H1 (cell line): ENCODE results near the gene PRRG1. TPM values are rescaled to one million over a fixed set of nuclear protein-coding genes. Genes with fewer than 3 reads are reported as not detected.

ENCODE experiments used
- CTCF ChIA-PET: fragments of 300-600 bp; sonication (Branson Sonifier 250); formaldehyde crosslinking; loops from one replicate; lab custom pipeline; 2021; ENCODE audit not compliant: partially characterized antibody; lab: Charles Lee
- POLR2A ChIA-PET: fragments of 300-600 bp; sonication (Branson Sonifier 250); formaldehyde crosslinking; loops from one replicate; lab custom pipeline; 2021; ENCODE audit warnings: inconsistent platforms; ENCODE audit not compliant: partially characterized antibody; lab: Charles Lee
- DNase-seq, 2 experiments: peaks; one replicate each; pipeline versions ENCODE4 v3.0.0 to v3.0.0-alpha.2; 2010 to 2022; ENCODE audit warnings: low spot score in 2 of 2, low read depth in 1 of 2, mixed read lengths in 1 of 2
- FAIRE-seq: peaks from 2 replicates; lab custom pipeline; 2011; peaks lifted over from hg19 to GRCh38; lab: Jason Lieb, UNC
- H2AFZ ChIP-seq: 2 replicates; pipeline ENCODE4 v1.8.1; 2012; ENCODE audit warnings: low read length, inconsistent platforms
- H2AK5ac ChIP-seq: 2 replicates; pipeline ENCODE4 v1.6.1; 2013; ENCODE audit warnings: low read depth, low read length
- H2BK120ac ChIP-seq: replicated peaks from 2 replicates; pipeline ENCODE3; 2013; ENCODE audit warnings: low read depth, low read length, inconsistent platforms
- H2BK12ac ChIP-seq: 2 replicates; pipeline ENCODE4 v1.6.1; 2013; ENCODE audit warnings: low read depth, low read length
- H2BK15ac ChIP-seq: 2 replicates; pipeline ENCODE4 v1.6.1; 2013; ENCODE audit warnings: low read length
- H2BK20ac ChIP-seq: 2 replicates; pipeline ENCODE4 v1.6.1; 2013; ENCODE audit warnings: low read length
- H2BK5ac ChIP-seq: 2 replicates; pipeline ENCODE4 v1.6.1; 2013; ENCODE audit warnings: low read depth, low read length
- H3K14ac ChIP-seq: 2 replicates; pipeline ENCODE4 v1.6.1; 2013; ENCODE audit warnings: inconsistent platforms; ENCODE audit not compliant: insufficient read length
- H3K18ac ChIP-seq: 2 replicates; pipeline ENCODE4 v1.6.1; 2013; ENCODE audit warnings: low read length; ENCODE audit errors: extremely low read depth
- H3K23ac ChIP-seq: 2 replicates; pipeline ENCODE4 v1.6.1; 2013; ENCODE audit warnings: inconsistent platforms; ENCODE audit not compliant: insufficient read length
- H3K23me2 ChIP-seq: 2 replicates; pipeline ENCODE4 v1.6.1; 2013; ENCODE audit warnings: low read depth, low read length
- H3K27ac ChIP-seq: 2 replicates; pipeline ENCODE4 v1.6.1; 2011; ENCODE audit warnings: low read depth, low read length, inconsistent platforms
- H3K27me3 ChIP-seq, 4 experiments: replicated peaks in 1 of 4; 1 replicate in 1 of 4; 2 replicates in 3 of 4; pipeline versions ENCODE4 v1.6.1 to v1.8.1; 2011 to 2013; ENCODE audit warnings: low read length in 3 of 4, mild to moderate bottlenecking in 3 of 4, inconsistent platforms in 2 of 4, mixed read lengths in 2 of 4, moderate library complexity in 1 of 4; ENCODE audit not compliant: control insufficient read depth in 3 of 4, insufficient read depth in 3 of 4; ENCODE audit errors: extremely low read depth in 1 of 4
- H3K36me3 ChIP-seq, 4 experiments: 2 replicates each; pipeline versions ENCODE4 v1.6.1 to v1.8.1; 2011 to 2013; ENCODE audit warnings: mild to moderate bottlenecking in 4 of 4, low read length in 3 of 4, moderate library complexity in 2 of 4, control low read depth in 1 of 4, inconsistent platforms in 1 of 4; ENCODE audit not compliant: insufficient read depth in 4 of 4, control insufficient read depth in 2 of 4
- H3K4ac ChIP-seq: replicated peaks from 2 replicates; pipeline ENCODE3; 2013; ENCODE audit warnings: low read length, low read depth, mixed read lengths, inconsistent platforms; ENCODE audit not compliant: insufficient read length
- H3K4me1 ChIP-seq, 4 experiments: replicated peaks in 1 of 4; 1 replicate in 1 of 4; 2 replicates in 3 of 4; pipeline versions ENCODE4 v1.6.1 to v1.8.1; 2011 to 2013; ENCODE audit warnings: low read length in 3 of 4, inconsistent platforms in 2 of 4, mixed read lengths in 1 of 4; ENCODE audit not compliant: insufficient read depth in 4 of 4, control insufficient read depth in 3 of 4
- H3K4me2 ChIP-seq, 2 experiments: 2 replicates each; pipeline versions ENCODE4 v1.6.1 to v1.8.1; 2011 to 2013; ENCODE audit warnings: low read depth in 2 of 2, low read length in 2 of 2, control low read depth in 1 of 2, inconsistent platforms in 1 of 2, mild to moderate bottlenecking in 1 of 2; ENCODE audit not compliant: insufficient read depth in 1 of 2
- H3K4me3 ChIP-seq, 4 experiments: fragments of 200-600, 300-600 bp in 1 of 4; sonication (generic), shearing (Covaris generic), sonication (Bioruptor Twin) in 1 of 4; 2 replicates each; pipeline versions ENCODE4 v1.5.1 to v1.8.1; 2011 to 2016; ENCODE audit warnings: low read length in 4 of 4, low read depth in 3 of 4, control low read depth in 2 of 4, inconsistent platforms in 2 of 4, mild to moderate bottlenecking in 2 of 4, mixed read lengths in 1 of 4, moderate library complexity in 1 of 4; ENCODE audit not compliant: insufficient read depth in 2 of 4; ENCODE audit errors: extremely low read depth in 1 of 4
- H3K56ac ChIP-seq: replicated peaks from 2 replicates; pipeline ENCODE3; 2013; ENCODE audit warnings: low read depth, mild to moderate bottlenecking, mixed read lengths, low read length, inconsistent platforms; ENCODE audit not compliant: insufficient read length
- H3K79me1 ChIP-seq: 2 replicates; pipeline ENCODE4 v1.6.1; 2013; ENCODE audit warnings: low read depth, low read length, control low read depth
- H3K79me2 ChIP-seq, 2 experiments: 2 replicates each; pipeline versions ENCODE4 v1.6.1 to v1.8.1; 2012 to 2013; ENCODE audit warnings: low read length in 2 of 2, mild to moderate bottlenecking in 2 of 2, inconsistent platforms in 1 of 2; ENCODE audit not compliant: insufficient read depth in 2 of 2, control insufficient read depth in 1 of 2
- H3K9ac ChIP-seq, 4 experiments: replicated peaks in 1 of 4; 1 replicate in 1 of 4; 2 replicates in 3 of 4; pipeline versions ENCODE4 v1.6.1 to v1.8.1; 2011 to 2013; ENCODE audit warnings: low read depth in 3 of 4, low read length in 3 of 4, control low read depth in 2 of 4, mild to moderate bottlenecking in 2 of 4, moderate library complexity in 2 of 4, inconsistent platforms in 1 of 4; ENCODE audit errors: extremely low read depth in 1 of 4
- H3K9me3 ChIP-seq, 2 experiments: 2 replicates each; pipeline versions ENCODE4 v1.6.1 to v1.8.1; 2012 to 2013; ENCODE audit warnings: mild to moderate bottlenecking in 2 of 2, moderate library complexity in 2 of 2, control low read depth in 1 of 2, inconsistent platforms in 1 of 2, low read depth in 1 of 2, low read length in 1 of 2, mixed read lengths in 1 of 2; ENCODE audit not compliant: insufficient read depth in 2 of 2
- H4K20me1 ChIP-seq, 2 experiments: replicated peaks in 1 of 2; 2 replicates each; pipeline versions ENCODE3 to v1.8.1; 2011 to 2013; ENCODE audit warnings: inconsistent platforms in 2 of 2, low read length in 2 of 2, mild to moderate bottlenecking in 1 of 2; ENCODE audit not compliant: insufficient read depth in 2 of 2, control insufficient read depth in 1 of 2
- H4K5ac ChIP-seq: 2 replicates; pipeline ENCODE4 v1.6.1; 2013; ENCODE audit warnings: low read length, low read depth, mixed read lengths, inconsistent platforms; ENCODE audit not compliant: insufficient read length
- H4K8ac ChIP-seq: 2 replicates; pipeline ENCODE4 v1.8.0; 2013; ENCODE audit warnings: mild to moderate bottlenecking, moderate library complexity, low read length, inconsistent platforms; ENCODE audit not compliant: insufficient read depth; ENCODE audit errors: extremely low read depth
- H4K91ac ChIP-seq: replicated peaks from 2 replicates; pipeline ENCODE3; 2013; ENCODE audit warnings: low read length, mixed read lengths, inconsistent platforms; ENCODE audit not compliant: insufficient read length
- E2F6 ChIP-seq: IDR thresholded peaks from 2 replicates; pipeline ENCODE4 v1.6.1; 2012; ENCODE audit warnings: inconsistent platforms
- KDM1A ChIP-seq: fragments of 200-600, 300-600 bp; sonication (generic); IDR thresholded peaks from 2 replicates; pipeline ENCODE4 v1.7.1; 2016; ENCODE audit warnings: mild to moderate bottlenecking, low read length, borderline replicate concordance
- POLR2A ChIP-seq, 2 experiments: IDR thresholded peaks; 1 replicate in 1 of 2; 2 replicates in 1 of 2; pipeline ENCODE4 v1.6.1; 2011; ENCODE audit warnings: low read depth in 2 of 2, low read length in 2 of 2, mild to moderate bottlenecking in 2 of 2; ENCODE audit errors: control extremely low read depth in 1 of 2
- polyA plus RNA-seq, 7 experiments: library from polyadenylated mRNA; depleted of rRNA in 3 of 7; stranded (reverse) in 5 of 7; unstranded in 2 of 7; fragments of >200 nt in 5 of 7; fragments of 200-250 nt in 2 of 7; gene quantifications; 1 replicate in 5 of 7; 2 replicates in 1 of 7; 4 replicates in 1 of 7; pipeline versions ENCODE4 v1.2.1 to v1.2.3, GENCODE V29; 2011 to 2013; ENCODE audit warnings: missing spikeins in 2 of 7, mixed read lengths in 2 of 7
- total RNA-seq: library from RNA; stranded (reverse); fragmentation: NEBNext Ultra II Directional; extraction: Animal tissue kit (Norgen Biotek cat#: 25700); gene quantifications from 2 replicates; pipeline ENCODE4 v1.2.1, GENCODE V29; 2021

The PRRG1 gene
- total and polyA plus RNA-seq, 2 of the 8 experiments (the other 6 are each of a cell fraction or from before 2014, with no cell fraction given) = 10.2 to 10.5 TPM

DNA sequence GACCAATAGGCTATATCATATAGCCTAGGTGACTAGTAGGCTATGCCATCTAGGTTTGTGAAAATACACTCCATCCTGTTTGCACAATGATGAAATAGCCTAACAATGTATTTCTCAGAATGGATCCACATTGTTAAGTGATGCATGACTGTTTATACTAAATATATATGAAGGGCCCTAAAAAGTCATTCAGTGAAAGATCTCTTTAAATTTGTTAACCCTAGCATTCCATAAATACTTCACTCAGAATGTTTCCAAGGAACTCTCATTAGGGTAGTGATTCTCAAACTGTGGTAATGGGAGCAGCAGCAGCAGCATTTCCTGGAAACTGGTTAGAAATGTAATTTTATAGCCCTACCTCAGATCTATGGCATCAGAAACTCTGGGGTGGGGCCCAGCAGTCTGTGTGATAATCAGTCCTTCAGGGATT is 74.9 kb downstream of the PRRG1 start:
- Histone ChIP-seq H3K4ac (no peak overlapping the region), H2BK15ac (no peak overlapping the region), H3K36me3 (peaks cover 0 to 11% (median 3%) of the 10 kb centered on the region in 4 experiments; a peak in 2 of 8 replicates), H2BK120ac (no peak overlapping the region), H3K27ac (no peak overlapping the region), H3K79me2 (no peaks in the 10 kb centered on the region), H4K20me1 (no peaks in the 10 kb centered on the region), H3K14ac (no peak overlapping the region), H3K56ac (no peak overlapping the region), H2AFZ (no peak overlapping the region), H3K23ac (no peak overlapping the region), H4K5ac (no peak overlapping the region), H2AK5ac (no peak overlapping the region), H3K4me3 (no peak overlapping the region), H2BK5ac (no peak overlapping the region), H3K18ac (no peak overlapping the region), H4K91ac (no peak overlapping the region), H3K9me3 (no peaks in the 10 kb centered on the region), H4K8ac (no peak overlapping the region), H3K4me1 (0 out of 7 replicates have a peak, but pooled peaks cover 0 to 2% (median 0%) of the 10 kb centered on the region in 4 experiments), H2BK12ac (no peak overlapping the region), H3K9ac (no peak overlapping the region), H3K79me1 (no peaks in the 10 kb centered on the region), H3K27me3 (no peaks in the 10 kb centered on the region), H2BK20ac (no peak overlapping the region), H3K4me2 (no peak overlapping the region), H3K23me2 (no peaks in the 10 kb centered on the region)
- ChIA-PET POLR2A (no interaction called here), CTCF (no interaction called here)
- FAIRE-seq (no peak), DNase-seq (no peak)
- no peak for TF ChIP-seq POLR2A (IDR thresholded peaks at IDR 0.05; ENCODE audit: control extremely low read depth in 1 of 2, low read depth in 2 of 2, low read length in 2 of 2)
- TF ChIP-seq KDM1A = no peak
- no peak for TF ChIP-seq E2F6
